ENCODE data around the gene KRT6C.
"Not testable (repeated sequence)": the region's sequence is repeated elsewhere in the genome, so short reads cannot be mapped to it uniquely, and the experiment has no call there.

The KRT6C gene

GRCh38 chr12:52473768-52474167, at the start of gene KRT6C:
Gene KRT6C (minus strand): TSS chr12:52473805. CDS start chr12:52473737, 68 bp downstream.
- no peak for DNase-seq (ENCODE audit: low read depth, low spot score)

- DNase-seq (ENCODE audit: low read depth, low spot score), result no peak
These were observed 48.9 kb upstream of the KRT6C start for GRCh38 chr12:52522346-52523011.

GRCh38 chr12:52521568-52522266, 48.1 kb upstream of the KRT6C start:
- DNase-seq (ENCODE audit: low read depth, low spot score), result no peak

DNA sequence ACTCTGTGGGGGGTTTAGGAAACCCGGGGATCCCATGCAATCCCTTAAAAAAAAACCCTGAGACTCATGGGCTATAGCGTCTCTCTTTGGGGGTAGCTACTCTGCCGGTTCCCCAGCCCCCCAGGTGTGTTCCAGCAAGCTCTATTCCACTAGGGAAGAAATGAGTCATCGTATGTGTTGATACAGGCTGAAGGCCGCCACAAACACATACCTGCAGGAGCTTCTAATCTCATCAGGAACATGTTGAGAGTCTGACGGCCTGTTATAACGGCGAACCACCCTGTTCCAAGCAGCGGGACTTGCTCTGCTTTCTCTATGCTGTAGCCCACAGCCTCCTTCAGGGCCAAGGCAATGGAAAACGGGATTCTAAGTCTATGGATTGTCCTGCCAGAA, 47.6 kb upstream of the KRT6C start:
- DNase-seq (ENCODE audit: low read depth, low spot score), result no peak

DNA sequence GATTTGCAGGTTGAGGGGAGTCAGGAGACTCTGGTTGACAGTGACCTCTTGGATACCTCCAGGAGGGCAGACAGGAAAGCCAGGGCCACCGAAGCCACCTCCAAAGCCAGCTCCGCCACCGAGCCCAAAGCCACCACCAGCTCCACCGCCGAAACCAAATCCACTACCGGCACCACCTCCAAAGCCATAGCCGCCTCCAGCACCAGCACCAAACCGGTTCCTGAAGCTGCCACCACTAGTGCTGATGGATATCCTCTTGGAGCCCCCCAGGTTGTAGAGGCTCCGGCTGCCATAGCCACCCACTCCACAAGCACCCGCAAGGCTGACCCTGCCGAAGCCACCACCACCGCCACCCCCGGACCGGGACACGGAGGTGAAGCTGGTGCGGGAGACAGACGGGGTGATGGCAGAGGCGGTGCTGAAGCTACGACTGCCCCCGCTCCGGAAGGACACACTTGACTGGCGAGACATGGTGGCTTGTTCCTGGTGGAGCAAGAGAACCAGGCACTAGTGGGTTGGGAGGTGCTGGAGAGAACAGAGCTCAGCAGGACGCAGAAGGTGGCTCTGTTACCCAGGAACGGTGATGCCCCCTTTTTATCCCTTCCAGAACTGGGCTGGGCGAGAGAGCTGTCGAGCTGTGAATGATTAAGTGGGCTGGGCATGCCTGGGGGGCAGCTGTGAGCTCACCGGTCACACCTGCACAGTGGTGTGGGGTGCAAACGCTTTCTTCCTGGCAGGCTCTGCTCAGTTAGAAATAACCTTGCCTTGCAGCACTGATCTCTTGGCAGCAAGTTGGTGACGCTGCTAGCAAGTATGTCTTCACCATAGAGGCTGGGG, 46.4 kb upstream of the KRT6C start, which contains the start of gene KRT5:
Gene KRT5 (minus strand): TSS at position 569 of the 837 bp plus-strand sequence. CDS start 98 bp downstream, at position 471.
- no peak for DNase-seq (ENCODE audit: low read depth, low spot score)

DNA sequence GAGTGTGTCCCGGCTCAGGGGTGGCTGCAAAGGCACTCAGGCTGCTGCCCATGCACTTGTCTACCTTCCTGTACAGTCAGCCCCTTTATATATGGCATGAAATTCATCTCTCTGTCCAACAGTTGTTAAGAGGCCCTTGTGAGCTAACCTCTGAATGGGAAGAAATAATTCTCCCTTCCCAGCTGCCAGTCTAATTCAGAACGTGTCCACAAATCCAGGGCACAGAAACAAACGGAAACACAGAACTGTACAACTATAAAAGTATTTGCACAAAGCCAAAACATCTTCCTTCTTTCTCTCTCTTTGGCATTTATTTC, 45.7 kb upstream of the KRT6C start:
- no peak for DNase-seq (ENCODE audit: low read depth, low spot score)

DNA sequence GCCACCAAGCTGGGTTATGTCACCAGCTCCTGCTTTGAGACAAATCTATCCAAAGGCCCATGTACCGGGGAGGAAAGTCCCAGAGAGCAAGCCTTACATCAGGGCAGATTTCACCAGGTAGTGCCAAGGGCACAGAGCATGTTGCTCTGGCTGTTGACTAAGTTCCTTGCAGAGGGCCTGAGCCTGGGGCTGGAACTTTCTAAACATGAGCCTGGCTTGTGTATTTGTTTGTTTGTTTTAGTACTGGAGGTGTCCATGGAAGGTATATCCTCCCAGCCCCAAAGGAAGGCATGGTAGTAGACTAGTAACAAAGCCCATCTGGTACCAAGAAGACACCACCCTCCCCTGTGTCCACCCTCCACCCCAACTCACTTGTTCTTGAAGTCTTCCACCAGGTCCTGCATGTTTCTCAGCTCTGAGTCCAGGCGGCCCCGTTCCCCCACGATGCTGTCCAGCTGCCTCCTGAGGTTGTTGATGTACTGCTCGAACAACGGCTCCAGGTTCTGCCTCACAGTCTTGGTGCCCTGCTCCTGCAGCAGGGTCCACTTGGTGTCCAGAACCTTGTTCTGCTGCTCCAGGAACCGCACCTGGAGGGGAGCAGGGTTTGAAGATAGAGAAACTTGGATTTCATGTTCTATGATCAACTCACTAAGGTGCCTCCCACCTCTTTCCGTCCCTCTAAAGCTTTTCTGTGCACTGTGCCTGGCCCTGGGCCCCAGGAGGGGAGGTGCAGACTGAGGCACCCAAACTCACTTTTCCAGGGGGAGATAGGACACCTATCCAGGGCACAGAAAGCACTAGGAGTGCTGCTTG, 45.2 kb upstream of the KRT6C start:
- DNase-seq (ENCODE audit: low read depth, low spot score), result no peak

DNA sequence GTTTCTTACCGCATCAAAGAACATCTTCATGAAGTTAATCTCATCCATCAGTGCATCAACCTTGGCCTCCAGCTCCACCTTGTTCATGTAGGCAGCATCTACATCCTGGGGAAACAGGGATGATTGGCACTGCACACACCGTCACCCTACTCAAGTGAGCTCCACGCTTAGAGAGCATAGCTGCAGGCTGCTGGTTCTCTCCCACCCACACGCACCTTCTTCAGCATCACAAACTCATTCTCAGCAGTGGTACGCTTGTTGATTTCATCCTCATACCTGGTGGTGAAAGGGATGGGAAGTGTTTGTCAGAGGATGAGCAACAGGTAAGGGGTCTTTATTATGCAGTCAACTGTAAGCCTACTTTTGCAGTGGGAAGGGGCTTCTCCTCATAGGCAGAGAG, 44.3 kb upstream of the KRT6C start:
- DNase-seq (ENCODE audit: low read depth, low spot score), result no peak

GRCh38 chr12:52517005-52517835, 43.6 kb upstream of the KRT6C start:
- no peak for DNase-seq (ENCODE audit: low read depth, low spot score)

GRCh38 chr12:52515927-52516831, 42.6 kb upstream of the KRT6C start:
- no peak for DNase-seq (ENCODE audit: low read depth, low spot score)

DNA sequence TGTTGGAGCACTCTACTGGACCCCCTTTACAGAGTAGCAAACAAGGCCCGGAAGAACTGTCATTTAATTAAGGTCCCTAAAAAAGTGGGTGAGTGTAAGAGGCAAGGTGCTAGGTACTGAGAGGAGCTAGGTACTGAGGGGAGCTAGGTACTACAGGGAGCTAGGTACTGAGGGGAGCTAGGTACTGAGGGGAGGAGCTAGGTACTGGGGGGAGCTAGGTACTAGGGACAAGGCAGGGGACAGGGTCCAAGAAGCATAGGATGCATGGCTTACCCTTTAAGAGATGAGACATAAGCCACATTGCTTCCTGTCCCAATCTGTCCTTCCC, 41.7 kb upstream of the KRT6C start:
- no peak for DNase-seq (ENCODE audit: low read depth, low spot score)

- no peak for DNase-seq (ENCODE audit: low read depth, low spot score)
These were observed 41.1 kb upstream of the KRT6C start for GRCh38 chr12:52514471-52515318.

- DNase-seq (ENCODE audit: low read depth, low spot score), result no peak
These were observed 40.1 kb upstream of the KRT6C start for GRCh38 chr12:52513736-52514135.

DNA sequence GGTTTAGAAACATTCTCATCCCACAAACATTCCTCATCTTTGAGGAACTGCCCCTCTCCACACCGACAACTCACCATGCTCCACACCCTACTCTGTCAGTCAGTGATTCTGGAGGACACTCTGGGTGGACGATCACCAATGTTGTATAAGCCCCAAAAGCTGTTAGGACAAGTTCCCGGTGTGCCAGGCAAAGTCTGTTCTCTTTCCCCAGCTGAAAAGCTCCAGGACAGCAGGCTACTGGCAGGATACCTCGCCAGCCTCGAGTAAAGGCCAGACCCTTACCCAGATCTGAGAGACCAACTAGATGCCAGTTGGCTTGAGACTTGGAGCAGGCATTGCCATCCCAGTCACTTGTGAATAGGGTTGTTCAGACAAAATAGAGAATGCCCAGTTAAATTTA, 34.6 kb upstream of the KRT6C start:
- DNase-seq (ENCODE audit: low read depth, low spot score), result no peak

- DNase-seq (ENCODE audit: low read depth, low spot score), result peak; percentile 54
These were observed 33.5 kb upstream of the KRT6C start for GRCh38 chr12:52506858-52507715.

- DNase-seq (ENCODE audit: low read depth, low spot score), result no peak
These were observed 29.3 kb upstream of the KRT6C start for GRCh38 chr12:52502877-52503276.

GRCh38 chr12:52501490-52501889, 27.9 kb upstream of the KRT6C start:
- no peak for DNase-seq (ENCODE audit: low read depth, low spot score)

DNA sequence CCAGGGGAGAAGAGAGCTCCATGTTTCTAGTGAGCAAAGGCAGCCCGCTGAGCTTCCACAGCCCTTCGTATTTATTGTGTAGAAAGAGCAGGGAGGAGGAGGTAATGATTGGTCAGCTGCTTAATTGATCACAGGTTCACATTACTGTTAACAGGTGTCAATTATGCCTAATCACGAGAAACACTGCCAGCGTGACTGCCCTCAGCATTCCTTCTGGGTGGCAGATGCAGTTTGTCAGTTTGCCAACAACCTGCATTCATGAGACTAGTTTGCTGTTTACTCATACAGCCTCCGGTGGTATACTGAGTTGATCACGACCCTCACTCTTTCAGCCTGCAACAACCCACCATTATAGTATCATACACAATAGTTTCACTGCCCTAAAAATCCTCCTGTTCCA, 27.0 kb upstream of the KRT6C start:
- not testable (repeated sequence) for DNase-seq (ENCODE audit: low read depth, low spot score)
